NCI-H226 (cell line): Measurements from ENCODE around the gene TMEM61.
"Not testable (repeated sequence)": the region's sequence is repeated elsewhere in the genome, so short reads cannot be mapped to it uniquely, and the experiment has no call there.

Experiments
- DNase-seq: peaks from one replicate; pipeline ENCODE4 v3.0.0-alpha.2; 2015

The TMEM61 gene

DNA sequence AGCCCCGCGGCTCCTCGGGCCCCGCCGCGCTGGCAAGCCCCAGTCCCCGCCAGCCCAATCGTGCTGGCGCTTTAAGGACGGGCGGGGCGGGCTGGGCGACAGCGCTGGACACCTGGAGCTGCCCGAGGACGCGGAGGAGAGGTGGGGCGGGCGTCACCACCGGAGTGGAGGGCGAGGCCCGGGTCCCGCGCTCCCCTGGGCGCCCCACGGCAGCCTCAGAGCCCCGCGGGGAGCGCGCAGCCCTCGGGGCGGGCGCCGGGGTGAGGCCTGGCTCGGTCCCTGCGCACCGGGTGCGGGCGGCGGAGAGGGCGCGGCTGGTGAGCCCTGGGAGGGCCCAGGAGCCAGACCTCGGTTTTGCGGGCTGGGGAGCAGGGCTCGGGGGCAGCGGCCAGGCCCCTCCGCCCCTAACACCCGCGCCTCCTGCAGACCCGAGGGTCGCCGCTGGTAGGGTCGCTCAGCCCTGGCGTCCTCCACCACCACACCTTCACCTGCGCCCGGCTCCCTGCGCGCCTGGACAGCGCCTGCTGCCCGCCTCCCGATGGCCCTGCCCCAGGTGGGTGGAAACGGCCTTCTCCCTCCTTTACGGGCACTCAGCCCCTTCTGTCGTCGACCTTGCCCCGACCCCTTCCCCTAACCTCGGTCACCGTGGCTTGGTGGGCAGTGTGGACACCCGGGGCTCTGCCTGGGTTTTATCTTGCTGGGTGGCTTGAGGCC, at the start of gene TMEM61:
TMEM61 (plus strand) TSS at position 101 of the 714 bp plus-strand sequence; CDS start at position 539, 438 bp downstream.
- DNase-seq = no peak

DNA sequence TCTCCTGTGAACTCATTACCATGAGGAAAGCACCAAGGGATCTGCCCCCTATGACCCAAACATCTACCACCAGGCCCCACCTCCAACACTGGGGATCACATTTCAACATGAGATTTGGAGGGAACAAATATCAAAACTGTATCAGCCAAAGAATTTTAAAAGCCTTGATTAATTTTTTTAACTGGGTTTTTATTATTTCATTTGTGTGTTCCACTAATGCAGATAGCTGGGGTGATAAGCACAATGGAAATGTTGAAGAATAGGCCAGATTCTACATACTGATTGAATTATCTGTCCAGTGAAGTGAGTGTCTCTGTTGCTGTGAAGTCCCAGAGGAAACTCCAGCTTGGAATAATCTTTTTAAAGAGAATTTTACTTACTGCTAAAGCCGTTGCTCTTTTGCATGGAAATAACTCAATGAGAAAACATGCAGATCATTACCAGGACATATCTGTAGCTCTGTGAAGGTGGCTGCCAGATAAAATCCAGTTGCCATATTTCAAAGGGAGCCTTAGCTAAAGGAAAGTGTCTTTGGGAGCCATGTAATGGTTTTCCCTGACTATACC, 49.1 kb upstream of the TMEM61 start:
- DNase-seq = no peak

DNA sequence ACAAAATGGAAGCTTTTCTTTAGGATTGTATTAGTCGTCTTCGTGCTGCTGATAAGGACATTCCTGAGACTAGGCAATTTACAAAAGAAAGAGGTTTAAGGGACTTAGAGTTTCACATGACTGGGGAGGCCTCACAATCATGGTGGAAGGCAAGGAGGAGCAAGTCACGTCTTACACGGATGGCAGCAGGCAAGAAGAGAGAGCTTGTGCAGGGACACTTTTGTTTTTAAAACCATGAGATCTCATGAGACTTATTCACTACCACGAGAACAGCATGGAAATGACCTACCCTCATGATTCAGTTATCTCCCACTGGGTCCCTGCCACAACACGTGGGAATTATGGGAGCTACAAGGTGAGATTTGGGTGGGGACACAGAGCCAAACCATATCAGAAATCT, 46.3 kb upstream of the TMEM61 start:
- not testable (repeated sequence) for DNase-seq

DNA sequence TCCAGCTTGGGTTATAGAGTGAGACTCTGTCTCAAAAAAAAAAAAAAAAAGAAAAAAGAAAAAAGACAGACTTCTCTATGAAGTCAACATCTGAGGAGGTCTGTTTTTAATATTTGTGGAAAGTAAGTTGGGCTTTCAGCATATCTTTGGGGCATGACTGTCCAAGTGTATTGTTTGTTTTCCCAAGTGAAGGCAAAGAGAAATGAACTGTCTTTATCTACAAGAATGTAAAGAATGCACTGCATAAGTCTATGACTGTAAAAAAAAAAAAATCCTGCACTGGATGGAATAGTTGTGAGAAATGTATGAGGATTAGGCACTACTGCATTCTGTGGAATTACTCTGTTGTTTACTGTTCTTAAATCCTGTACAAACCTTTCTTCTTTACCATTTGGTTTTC, 45.6 kb upstream of the TMEM61 start:
- DNase-seq = peak; percentile 83

DNA sequence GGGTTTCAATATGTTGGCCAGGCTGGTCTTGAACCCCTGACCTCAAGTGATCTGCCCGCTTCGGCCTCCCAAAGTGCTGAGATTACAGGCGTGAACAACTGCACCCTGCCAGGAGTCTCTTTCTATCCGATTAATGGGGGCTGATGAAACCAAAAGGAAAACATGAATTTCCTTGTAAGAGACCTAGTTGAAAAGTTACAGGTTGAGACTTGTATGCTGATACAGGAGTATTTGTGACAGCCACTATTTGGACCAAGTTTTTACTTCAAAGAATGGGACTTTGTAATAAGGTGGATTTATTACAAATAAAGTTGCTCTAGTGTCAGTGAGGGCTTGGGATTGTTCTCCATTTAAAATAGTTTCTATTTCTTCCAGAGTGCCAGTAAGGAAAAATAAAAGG, 43.6 kb upstream of the TMEM61 start:
- no peak for DNase-seq

DNA sequence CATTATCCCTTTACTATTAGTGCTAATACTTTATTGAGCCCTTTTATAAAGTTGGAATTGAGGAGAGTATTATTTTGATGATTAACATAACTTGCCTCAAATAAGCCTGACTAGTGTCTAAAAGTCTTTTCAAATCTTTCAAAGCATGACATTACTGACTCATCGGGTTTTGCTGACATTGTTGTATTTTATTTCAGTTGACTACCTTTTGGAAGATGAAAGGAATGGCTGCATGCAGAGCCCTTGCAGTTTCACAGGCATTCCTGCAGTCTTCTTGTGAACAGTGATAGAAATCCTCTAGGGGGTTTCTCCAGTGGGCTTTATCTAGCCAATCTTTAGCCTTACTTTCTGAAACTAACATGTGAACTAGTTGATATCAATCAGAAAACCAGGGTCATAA, 43.0 kb upstream of the TMEM61 start:
- DNase-seq = peak; percentile 19

DNA sequence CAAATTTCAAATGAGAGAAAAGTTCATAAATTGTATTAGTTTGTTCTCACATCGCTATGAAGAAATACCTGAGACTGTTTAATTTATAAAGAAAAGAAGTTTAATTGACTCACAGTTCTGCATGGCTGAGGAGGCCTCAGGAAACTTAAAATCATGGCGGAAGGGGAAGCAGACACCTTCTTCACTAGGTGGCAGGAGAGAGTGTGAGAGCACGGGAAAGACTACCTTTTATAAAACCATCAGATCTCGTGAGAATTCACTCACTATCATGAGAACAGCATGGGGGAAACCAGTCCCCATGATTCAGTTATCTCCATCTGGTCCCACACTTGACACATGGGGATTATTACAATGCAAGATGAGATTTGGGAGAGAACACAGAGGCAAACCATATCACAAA, 41.5 kb upstream of the TMEM61 start:
- DNase-seq = not testable (repeated sequence)

DNA sequence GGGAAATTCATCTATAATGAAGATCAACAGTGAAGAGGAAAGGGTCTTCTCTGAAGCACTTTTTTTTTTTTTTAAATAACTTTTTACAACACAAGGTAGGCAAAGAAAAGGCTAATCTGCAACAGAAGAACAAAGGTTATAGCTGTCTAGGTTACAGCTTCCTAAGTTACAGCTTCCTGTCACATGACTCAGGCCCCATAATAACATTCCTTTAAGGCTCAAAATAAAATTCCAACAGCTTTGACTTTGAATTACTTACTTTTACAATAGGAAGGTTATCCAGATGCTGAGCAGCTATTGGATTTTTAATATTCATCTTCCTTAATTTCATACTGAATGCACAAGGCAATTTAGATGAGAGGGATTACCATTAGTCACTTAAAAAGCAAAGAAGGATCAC, 40.4 kb upstream of the TMEM61 start:
- no peak for DNase-seq

DNA sequence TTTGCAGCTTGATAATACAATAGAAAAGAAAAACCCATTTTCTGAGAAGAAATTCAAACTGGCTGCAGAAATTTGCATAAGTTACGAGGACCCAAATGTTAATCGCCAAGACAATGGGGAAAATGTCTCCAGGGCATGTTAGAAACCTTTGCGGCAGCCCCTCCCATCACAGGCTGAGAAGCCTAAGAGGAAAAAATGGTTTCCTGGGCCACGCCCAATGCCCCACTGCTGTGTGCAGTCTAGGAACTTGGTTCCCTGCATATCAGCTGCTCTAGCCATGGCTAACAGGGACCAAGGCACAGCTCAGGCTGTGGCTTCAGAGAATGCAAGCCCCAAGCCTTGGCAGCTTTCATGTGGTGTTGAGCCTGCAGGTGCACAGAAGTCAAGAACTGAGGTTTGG, 37.5 kb upstream of the TMEM61 start:
- no peak for DNase-seq

DNA sequence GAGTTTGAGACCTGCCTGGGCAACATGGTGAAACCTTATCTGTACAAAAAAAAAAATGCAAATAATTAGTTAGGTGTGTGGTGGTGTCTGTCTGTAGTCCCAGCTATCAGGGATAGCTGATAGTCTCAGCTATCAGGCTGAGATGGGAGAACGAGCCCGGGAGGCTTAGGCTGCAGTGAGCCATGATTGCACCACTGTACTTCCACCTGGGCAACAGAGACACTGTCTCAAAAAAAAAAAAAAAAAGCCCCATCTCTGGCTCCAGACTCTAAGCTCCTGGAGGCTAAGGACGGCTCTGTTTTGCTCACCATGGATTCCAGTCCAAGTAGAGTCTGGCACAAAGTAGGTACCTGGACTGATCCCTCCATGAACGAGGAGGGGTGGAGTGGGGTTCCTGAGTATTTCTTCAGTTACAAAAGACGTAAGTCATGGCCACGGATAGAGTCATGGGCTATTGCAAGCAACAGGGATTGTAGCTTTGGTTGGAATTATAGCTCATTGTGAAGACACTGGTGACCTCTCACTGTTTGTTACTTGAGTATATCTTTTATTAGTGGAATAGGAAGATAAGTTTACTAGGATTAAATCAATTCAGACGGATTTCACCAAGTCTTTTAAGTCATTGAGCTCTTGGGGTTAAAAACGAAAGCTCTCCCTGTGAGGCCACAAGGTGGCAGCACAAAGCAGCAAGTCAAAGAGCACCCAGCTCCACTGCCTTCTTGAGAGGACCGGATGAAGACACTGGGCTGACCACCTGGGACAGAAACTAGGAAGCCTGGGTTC, 35.6 kb upstream of the TMEM61 start:
- DNase-seq = peak; percentile 68

DNA sequence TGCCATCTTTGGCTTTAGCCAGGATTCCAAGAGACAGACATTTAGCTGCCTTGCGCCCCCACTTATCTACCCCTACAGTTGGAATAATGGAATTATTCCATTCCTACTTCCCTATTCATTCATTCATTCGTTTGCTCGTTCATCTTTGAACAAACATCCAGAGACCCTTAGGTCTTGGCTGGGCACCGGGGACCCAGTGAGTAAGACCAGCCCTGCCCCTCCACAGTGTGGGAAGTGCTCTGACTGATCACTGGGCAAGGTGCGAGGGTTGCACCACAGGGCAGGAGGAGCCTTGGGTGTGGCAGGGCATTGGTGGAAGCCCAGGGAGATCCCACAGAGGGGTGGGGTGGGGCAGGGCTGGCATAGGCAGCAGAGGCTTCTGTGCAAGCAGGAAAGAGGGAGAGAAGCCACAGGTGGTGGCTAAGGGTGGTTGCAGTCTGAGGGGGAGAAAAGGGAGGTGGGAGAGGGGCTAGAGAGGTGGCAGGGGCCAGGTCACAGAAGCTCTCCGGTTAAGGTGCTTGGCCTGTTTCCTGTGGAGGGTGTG, 35.0 kb upstream of the TMEM61 start:
- peak; percentile 72 for DNase-seq

DNA sequence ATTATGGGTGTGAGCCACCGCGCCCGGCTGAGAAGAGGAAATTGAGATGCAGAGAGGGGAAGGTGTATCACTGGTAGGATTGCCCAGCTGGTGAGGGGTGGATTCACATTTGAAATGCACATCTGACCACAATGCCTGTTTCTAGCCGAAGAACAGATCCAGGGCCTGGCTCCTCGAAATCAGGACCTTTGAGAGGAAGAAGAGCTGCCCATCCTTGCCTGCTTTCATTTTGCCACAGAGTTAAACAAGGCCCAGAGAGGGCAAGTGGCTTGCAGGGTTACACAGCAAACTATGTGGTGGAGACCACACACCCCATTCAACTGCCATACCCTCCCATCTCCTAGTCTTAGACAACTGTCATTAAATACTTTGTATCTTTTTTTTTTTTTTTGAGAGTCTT, 32.9 kb upstream of the TMEM61 start:
- DNase-seq = no peak

DNA sequence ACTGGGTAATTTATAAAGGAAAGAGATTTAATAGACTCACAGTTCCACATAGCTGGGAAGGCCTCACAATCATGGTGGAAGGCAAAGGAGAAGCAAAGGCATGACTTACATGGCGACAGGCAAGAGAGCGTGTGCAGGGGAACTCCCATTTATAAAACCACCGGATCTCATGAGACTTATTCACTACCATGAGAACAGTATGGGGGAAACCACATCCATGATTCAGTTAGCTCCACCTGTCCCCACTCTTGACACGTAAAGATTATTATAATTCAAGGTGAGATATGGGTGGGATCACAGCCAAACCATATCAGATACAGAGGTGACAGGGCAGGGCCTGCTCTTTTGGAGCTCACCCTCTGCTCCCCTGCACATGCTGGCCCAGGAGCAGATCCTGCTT, 31.4 kb upstream of the TMEM61 start:
- DNase-seq = no peak

DNA sequence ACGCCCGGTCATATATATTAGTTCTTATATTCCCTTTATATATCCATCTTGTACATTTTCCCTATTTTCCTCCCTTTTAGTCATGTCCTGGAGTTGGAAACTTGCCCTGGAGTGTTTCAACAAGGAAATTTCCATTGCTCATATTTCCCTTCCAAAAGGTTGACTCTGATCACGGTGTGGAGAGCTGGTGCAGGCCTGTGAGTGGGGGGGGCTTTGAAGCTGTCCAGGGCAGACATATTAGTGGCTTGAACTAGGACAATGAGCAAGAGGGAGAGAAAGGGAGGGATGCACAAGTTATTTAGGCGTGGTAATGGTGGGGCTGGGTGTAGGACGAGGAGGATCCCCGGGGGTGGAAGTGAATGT, 30.4 kb upstream of the TMEM61 start:
- DNase-seq = peak; percentile 56

DNA sequence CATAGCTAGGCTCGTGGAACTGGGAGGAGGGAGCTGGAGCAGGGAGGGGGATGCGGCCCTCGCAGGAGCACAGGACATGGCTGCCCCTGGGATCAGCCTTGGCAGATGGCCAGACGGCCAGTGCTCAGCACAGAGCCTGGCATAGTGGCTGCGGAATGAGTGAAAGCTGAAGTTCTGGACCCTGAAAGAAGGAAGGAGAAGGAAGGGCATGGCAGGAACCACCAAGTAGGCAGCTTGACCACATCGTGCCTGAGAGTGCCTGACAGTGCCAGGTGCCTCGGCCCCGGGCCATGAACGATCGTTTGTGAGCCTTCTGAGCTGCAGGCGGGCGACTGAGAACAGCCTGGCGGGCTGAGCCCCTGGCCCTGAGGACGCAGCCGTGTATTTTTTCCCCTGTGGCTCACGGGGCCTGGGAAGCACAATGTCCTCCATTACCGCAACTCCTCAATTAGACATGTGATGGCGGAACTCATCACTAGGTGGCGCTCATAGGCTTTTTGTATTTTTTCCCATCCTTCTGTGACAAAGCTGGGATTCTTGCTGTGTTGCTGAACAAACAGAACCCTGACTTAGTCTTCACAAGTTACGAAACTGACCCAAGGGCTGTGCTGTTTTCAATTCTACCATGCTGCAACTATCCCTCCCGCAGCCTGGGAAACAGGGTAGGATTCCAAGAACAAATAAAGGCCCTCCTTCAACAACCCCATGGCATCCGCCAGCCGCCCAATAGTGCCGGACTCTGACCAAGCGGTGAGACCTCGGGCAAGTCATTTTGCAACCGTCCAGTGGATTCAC, 29.9 kb upstream of the TMEM61 start:
- peak; percentile 63 for DNase-seq

DNA sequence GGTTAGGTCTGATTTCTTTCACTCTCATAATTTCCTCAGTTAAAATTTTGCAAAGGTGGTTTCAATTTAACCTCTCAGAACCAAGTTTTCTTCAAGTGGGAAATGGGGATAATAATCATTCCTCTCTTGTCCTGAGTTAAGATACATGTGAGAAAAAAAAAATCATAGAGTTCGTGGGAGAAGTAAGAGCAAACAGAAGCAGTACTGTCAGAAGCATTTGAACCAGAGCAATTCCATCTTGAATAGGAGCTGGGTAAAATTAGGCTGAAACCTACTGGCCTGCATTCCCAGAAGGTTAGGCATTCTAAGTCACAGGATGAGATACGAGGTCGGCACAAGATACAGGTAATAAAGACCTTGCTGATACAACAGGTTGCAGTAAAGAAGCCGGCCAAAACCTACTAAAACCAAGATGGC, 28.6 kb upstream of the TMEM61 start:
- no peak for DNase-seq

DNA sequence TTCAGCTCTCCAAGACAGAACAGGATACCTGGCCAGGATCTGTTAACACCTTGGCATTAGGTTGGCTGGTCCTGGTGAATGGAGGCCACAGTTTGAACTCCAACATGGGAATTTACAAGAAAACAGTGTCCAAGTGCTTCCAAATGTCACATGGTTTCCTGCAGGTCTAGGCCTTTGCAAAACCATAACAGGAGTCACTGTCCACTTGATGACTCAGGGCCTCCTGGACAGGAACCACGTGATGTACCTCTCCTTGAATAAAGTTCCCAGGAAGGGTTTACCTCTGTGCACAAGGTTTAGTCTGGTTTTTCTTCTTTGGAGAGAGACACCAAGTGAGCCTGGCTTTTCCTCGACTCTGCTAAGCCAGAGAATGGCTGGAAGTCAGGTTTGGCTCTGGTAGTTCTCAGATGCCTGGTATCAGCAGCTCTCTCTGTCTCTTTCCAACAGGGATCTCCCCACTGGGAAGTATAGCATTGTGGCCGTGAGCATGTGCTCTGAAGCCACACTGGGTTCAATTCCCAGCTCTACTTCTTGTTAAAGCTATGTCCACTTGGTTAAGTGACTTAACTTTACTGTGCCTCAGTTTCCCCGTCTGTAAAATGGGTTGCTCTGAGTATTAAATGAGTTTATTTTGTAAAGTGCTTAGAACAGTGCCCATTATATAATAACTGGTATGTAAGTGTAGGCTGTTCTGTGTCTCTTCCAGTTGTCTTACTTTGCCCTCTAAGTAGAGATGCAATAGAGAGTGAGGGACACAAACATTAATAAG, 27.3 kb upstream of the TMEM61 start:
- DNase-seq = no peak

DNA sequence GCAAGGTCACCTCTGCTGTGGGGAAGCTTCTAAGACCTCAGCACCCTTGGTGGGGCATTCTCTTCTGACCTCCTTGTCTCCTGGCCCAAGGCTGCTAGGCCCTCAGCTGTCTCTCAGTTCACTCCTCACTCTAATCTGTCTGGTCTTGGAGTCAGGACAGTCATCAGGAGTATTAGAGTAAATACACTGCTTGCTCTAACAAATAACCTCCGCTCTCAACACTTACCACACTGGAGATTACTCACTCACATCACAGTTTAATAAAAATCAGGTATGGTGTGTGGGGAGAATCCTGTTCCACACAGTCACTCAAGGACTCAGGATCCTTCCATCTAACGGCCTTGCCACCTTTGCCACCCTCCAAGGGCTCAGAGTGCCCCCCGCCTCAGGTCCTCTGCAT, 26.6 kb upstream of the TMEM61 start:
- no peak for DNase-seq

DNA sequence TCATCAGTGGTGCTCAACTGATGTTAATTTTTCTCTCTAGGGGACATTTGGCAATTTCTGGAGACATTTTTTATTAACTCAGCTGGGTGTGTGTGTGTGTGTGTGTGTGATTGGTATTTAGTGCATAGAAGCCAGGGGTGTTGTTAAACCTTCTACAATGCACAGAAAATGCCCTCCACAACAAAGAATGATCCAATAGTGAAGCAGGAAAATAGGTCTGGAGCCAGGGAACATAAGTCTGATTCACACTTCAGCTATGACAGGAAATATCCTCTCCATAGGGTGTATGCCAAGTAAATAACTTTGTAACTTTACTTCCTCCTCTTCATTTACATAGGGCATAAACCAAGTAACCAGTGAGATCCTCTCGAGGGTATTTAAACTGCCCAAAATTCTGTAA, 25.1 kb upstream of the TMEM61 start:
- DNase-seq = peak; percentile 87

DNA sequence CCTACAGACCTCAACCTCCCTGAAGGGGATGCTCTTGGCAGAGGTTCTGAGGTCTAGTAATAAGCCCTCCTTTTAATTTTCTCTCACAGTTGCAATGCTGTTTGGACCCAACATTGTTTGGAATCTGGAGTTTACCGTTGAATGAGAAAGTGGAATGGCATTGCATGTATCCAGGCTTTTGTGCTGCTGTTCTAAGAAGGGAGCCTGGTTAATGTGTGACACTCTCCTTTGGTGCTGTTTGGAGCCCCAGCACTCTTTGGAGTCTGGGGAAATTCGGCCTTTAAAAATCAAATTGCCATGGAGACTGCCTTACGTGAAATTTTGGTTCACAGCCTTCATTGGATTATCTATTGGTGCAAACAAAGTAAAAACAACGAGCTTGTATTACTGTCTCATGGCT, 23.7 kb upstream of the TMEM61 start:
- DNase-seq = no peak

DNA sequence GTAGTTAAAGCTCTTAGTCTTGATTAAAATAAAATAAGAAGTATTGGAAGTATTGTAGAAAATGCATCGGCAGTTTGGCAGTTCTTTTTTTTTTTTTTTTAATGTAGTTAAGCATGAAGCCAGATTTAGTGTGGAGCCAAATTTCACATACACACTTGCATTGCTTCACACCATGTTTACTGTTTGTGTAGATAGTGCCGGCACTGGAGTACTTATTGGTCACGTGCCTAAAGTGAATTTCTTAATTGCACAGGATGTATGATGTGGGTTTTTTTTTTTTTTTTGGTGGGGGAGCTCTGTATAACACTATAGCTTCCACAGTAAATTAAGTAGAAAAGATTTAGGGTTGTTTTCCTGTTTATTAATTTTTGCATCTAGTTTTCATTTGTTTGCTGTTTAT, 21.2 kb upstream of the TMEM61 start:
- no peak for DNase-seq
